LNCaP clone FGC (cell line): Measurements from ENCODE around the gene CBX6.

Experiments used
- DNase-seq: peaks from one replicate; pipeline ENCODE4 v3.0.0-alpha.2; 2011; ENCODE audit warnings: low read depth
- H3K4me3 ChIP-seq: 2 replicates; pipeline ENCODE4 v1.5.1; 2011; ENCODE audit warnings: mild to moderate bottlenecking, low read depth, low read length, control low read depth
- TF ChIP-seq, protein P1 (sequence below): IDR thresholded peaks from 2 replicates; pipeline ENCODE4 v1.5.1; 2012; ENCODE audit warnings: mild to moderate bottlenecking; ENCODE audit not compliant: control insufficient read depth, insufficient read depth; ENCODE audit errors: extremely low read depth

The CBX6 gene

DNA sequence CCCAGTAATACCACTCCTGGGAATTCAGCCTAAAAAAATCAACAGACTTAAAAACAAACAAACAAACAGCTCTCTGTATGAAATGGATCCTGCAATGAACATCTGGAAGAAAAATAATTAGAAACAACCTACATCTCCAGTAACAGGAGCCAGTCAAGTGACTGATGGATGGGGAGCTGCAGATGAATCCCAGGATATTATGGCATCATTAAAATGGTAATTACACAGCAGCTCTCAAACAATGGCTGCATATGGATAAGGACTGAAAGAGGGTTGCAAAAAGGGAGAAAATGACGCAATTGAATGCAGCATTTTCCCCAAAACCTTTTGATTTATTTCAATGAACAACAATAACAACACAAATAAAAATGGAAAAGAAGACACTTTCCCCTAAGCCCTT is 32.3 kb downstream of the CBX6 start:
- TF ChIP-seq, protein P1, sequence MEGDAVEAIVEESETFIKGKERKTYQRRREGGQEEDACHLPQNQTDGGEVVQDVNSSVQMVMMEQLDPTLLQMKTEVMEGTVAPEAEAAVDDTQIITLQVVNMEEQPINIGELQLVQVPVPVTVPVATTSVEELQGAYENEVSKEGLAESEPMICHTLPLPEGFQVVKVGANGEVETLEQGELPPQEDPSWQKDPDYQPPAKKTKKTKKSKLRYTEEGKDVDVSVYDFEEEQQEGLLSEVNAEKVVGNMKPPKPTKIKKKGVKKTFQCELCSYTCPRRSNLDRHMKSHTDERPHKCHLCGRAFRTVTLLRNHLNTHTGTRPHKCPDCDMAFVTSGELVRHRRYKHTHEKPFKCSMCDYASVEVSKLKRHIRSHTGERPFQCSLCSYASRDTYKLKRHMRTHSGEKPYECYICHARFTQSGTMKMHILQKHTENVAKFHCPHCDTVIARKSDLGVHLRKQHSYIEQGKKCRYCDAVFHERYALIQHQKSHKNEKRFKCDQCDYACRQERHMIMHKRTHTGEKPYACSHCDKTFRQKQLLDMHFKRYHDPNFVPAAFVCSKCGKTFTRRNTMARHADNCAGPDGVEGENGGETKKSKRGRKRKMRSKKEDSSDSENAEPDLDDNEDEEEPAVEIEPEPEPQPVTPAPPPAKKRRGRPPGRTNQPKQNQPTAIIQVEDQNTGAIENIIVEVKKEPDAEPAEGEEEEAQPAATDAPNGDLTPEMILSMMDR, result no peak
- DNase-seq, result no peak
- no peak overlapping the region for H3K4me3 ChIP-seq

DNA sequence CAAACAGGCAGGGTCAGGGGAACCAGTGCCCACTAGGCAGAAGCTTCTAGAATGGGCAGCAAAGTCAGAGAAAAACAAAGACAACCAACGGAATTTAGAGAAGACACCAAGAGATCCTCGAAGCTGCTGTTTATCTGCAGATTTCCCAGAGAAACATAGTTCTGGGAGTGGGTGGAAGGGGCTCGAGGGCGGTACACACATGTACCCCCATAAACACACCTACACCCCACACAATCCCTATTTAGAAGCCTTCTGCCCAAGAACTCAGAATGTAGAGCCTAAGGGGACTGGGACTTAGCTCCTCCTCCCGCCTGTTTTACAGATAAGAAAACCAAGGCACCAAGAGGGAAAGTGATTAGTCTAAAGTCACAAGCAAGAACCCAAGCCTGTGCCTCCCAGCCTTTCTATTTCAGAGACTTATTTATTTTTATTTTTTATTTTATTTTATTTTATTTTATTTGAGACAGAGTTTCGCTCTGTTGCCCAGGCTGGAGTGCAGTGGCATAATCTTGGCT is 34.5 kb downstream of the CBX6 start:
- DNase-seq, result no peak

DNA sequence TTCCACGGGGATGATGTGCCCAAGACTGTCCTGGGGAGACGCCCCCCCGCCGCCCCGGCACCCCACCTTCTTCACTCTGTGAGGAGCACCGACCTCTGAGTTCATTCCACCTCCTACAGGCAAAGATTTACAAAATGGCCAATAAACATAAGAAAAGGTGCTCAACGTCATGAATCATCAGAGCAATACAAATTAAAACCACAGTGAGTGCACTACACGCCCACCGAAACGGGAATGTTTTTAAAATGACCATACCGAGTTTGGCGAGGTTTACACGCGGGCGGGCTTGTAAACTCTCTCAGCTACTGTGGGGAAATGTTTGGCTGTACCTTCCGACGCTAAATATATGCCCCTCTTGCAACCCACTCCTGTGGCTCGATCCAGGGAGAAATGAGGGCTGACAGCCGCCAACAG is 36.1 kb downstream of the CBX6 start:
- TF ChIP-seq, protein P1, result no peak
- H3K4me3 ChIP-seq, result no peak overlapping the region
- DNase-seq, result no peak

More for the DNA sequence above, 34.5 kb downstream of the CBX6 start:
- H3K4me3 ChIP-seq, result no peak overlapping the region
- TF ChIP-seq, protein P1, result no peak

DNA sequence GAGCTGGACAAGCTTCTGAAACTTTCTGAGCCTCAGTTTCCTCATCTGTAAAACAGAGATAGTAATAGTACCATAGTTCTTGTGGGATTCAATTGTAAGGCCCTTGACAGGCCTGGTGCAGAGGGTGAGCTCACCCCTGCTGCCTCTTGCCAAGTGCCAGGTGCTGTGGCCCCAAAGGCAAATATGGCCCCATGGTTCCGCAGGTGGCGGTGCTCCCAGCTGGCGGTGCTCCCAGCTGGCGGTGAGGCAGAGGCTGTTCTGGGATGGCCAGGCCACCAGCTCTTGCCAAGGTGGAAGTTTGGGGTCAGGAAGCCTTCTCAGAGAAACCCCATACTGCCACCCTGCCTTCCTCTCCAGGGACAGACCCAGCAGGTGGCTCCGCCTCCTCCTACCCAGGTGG is 37.0 kb downstream of the CBX6 start:
- no peak for DNase-seq
- no peak overlapping the region for H3K4me3 ChIP-seq
- TF ChIP-seq, protein P1, result no peak

DNA sequence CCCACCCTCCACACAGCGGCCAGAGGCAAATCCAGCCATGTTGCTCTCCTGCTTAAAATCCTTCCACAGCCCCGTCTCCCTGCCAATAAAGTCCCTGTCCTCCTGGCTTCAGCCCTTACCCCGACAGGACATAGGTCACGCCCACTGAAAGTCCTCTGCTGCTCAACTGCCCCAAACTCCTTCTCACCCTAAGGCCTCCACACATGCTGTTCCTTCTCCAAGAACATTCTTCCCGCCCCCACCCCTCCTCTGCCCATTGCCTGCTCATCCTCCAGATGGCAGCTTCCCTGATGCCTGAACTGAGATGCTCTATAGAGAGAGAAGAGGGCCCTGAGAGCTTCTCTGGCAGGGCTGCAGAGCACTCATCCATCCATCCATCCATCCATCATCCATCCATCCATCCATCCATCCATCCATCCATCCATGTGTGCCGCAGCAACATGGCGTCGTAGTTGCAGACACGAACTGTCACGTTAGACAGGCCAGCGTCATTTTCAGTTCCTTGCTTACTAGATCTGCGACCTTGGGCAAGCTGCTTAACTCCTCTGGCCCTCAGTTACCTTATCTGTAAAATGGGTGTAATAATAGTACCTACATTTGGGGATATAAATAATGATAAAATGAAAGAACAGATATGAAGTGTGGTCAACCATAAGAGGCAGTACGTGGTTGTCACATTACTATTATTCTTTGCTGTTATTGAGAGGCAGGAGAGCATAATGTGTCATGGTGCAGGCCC is 37.6 kb downstream of the CBX6 start:
- TF ChIP-seq, protein P1, result no peak
- no peak for DNase-seq
- H3K4me3 ChIP-seq, result no peak overlapping the region

DNA sequence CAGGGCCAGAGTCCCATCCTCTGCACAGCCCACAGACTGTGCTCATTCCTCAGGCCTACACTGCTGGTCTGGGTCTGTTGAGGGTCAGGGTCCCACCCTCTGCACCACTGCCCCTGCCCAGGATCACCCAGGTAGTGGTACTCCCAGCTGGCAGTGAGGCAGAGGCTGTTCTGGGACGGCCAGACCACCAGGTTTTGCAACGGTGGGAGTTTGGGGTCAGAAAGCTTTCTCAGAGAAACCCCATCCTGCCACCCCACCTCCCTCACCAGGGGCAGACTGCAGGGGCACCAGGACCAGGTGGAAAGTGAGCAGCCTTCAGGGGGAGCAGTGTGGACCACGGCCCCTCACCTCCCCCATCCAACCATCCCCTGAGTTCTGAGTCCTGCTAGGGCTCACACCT is 39.0 kb downstream of the CBX6 start:
- H3K4me3 ChIP-seq, result no peak overlapping the region
- TF ChIP-seq, protein P1, result no peak
- no peak for DNase-seq
